RWPE2 (cell line): ENCODE data around the gene RALGAPA2.
A peak's percentile ranks its signal among the peaks of the same experiment; 100 is the strongest.

Source experiments
- ATAC-seq: fragments of 200-7000 bp; cut with Tn5 transposase; 3 replicates; pipeline ENCODE4 v1.9.1; 2021; ENCODE audit warnings: low read depth
- DNase-seq: peaks from one replicate; pipeline ENCODE4 v3.0.0-alpha.2; 2020; ENCODE audit warnings: low spot score
- H3K27ac ChIP-seq: fragments of 450-650 bp; 2 replicates; pipeline ENCODE4 v1.5.1; 2017; ENCODE audit warnings: mild to moderate bottlenecking; ENCODE audit not compliant: poor library complexity, severe bottlenecking
- H3K27me3 ChIP-seq: fragments of 250-450 bp; sonication (Bioruptor Pico); 2 replicates; pipeline ENCODE4 v1.5.1; 2021; ENCODE audit warnings: mild to moderate bottlenecking, moderate library complexity; ENCODE audit not compliant: insufficient read depth, poor library complexity, severe bottlenecking
- H3K36me3 ChIP-seq: fragments of 250-450 bp; sonication (Bioruptor Pico); 2 replicates; pipeline ENCODE4 v1.5.1; 2020; ENCODE audit warnings: low read depth, mild to moderate bottlenecking, moderate library complexity
- H3K4me1 ChIP-seq: fragments of 250-450 bp; sonication (Bioruptor Pico); 2 replicates; pipeline ENCODE4 v1.5.1; 2021; ENCODE audit warnings: mild to moderate bottlenecking, moderate library complexity; ENCODE audit not compliant: insufficient read depth, poor library complexity, severe bottlenecking
- H3K4me3 ChIP-seq: fragments of 250-450 bp; sonication (Bioruptor Pico); 2 replicates; pipeline ENCODE4 v1.5.1; 2021; ENCODE audit warnings: mild to moderate bottlenecking, moderate library complexity; ENCODE audit not compliant: severe bottlenecking
- H3K9me3 ChIP-seq: fragments of 250-450 bp; sonication (Bioruptor Pico); 2 replicates; pipeline ENCODE4 v1.5.1; 2021; ENCODE audit warnings: mild to moderate bottlenecking, moderate library complexity; ENCODE audit not compliant: severe bottlenecking
- TF ChIP-seq, protein P1 (sequence below): fragments of 450-650 bp; IDR thresholded peaks from one replicate; pipeline ENCODE4 v1.5.1; 2017; ENCODE audit warnings: mild to moderate bottlenecking, moderate library complexity; ENCODE audit not compliant: poor library complexity, severe bottlenecking

The RALGAPA2 gene

DNA sequence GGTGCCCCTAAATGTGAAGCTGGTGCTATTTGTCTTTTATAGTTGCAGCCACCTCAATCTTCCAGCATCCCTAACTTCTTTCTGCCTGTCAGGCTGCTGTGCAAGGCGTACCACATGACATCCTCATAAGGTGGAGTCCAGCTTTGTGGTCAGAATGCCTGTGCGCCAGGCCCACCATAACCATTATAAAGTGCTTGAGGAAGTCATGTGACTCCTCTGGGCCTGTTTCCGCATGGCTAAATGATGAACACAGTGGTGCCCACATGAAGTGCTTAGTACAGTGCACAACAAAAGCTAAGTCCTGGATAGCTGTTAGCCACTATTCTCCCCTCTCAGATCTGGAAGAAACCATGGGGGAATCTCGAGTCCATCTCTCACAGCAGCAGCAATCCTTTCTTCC, 268.9 kb downstream of the RALGAPA2 start:
- Histone ChIP-seq H3K27ac (no peak overlapping the region), H3K9me3 (no peaks in the 10 kb centered on the region), H3K36me3 (no peaks in the 10 kb centered on the region), H3K4me3 (no peak overlapping the region), H3K27me3 (no peaks in the 10 kb centered on the region), H3K4me1 (no peaks in the 10 kb centered on the region)
- DNase-seq (no peak), ATAC-seq (no peak)
- TF ChIP-seq, protein P1, sequence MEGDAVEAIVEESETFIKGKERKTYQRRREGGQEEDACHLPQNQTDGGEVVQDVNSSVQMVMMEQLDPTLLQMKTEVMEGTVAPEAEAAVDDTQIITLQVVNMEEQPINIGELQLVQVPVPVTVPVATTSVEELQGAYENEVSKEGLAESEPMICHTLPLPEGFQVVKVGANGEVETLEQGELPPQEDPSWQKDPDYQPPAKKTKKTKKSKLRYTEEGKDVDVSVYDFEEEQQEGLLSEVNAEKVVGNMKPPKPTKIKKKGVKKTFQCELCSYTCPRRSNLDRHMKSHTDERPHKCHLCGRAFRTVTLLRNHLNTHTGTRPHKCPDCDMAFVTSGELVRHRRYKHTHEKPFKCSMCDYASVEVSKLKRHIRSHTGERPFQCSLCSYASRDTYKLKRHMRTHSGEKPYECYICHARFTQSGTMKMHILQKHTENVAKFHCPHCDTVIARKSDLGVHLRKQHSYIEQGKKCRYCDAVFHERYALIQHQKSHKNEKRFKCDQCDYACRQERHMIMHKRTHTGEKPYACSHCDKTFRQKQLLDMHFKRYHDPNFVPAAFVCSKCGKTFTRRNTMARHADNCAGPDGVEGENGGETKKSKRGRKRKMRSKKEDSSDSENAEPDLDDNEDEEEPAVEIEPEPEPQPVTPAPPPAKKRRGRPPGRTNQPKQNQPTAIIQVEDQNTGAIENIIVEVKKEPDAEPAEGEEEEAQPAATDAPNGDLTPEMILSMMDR = no peak

DNA sequence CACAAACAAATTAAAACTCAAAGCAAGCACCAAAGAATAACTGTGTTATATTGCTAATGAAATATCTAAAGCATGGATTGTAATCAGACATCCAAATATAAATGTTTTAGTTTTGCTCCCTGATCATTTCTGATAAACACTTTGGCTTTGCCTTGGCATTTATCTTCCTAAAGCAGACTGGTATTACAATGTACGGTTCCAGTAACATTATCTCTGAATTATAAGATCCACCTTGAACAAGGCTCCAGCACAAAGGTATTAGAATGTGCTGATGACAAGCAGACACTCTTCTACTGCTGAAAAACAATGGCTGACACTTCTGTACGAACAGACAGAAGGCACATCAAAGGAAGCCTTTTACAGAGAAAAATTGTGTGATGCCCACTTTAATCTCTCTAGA, 270.0 kb downstream of the RALGAPA2 start:
- TF ChIP-seq, protein P1 = no peak
- no peaks in the 10 kb centered on the region for H3K4me1 ChIP-seq
- no peak overlapping the region for H3K4me3 ChIP-seq
- H3K9me3 ChIP-seq = no peaks in the 10 kb centered on the region
- no peak for ATAC-seq
- no peaks in the 10 kb centered on the region for H3K27me3 ChIP-seq
- H3K27ac ChIP-seq = no peak overlapping the region
- no peak for DNase-seq
- no peaks in the 10 kb centered on the region for H3K36me3 ChIP-seq

DNA sequence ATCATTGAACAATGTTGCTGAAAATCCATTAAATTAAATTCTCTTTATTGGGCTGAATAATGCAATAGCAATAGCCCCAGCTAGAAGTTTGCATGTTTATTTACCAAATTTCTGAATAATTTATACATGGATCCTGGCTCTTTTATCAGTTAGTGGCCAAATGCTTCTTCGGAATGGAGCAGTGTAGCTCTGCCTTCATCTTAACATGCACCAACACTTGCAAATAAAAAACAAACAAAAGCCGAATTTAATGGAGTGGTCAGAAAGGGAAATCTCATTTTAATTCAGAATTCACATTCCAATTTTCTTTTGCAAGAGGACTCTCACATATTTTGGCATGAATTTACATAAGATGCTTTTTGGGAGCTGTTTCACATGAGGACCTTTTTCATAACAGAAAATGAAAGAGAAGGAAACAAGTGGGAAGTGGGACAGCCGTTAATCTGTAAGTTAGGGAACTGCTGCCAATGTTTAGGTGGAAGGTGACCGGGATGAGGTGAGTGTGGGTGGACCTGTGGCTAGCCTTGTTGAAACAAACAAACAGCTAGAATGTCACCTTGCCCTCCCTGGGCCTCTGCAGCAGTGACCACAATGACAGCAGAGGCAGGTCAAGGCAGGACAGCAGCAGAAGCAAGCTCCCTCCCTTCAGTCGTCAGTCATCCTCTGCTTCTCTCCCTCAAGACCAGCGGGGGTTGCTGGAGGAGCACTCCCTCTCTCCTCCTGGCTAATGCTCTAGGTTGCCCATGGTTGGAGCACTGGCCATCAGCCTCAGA, 271.4 kb downstream of the RALGAPA2 start:
- Histone ChIP-seq H3K27ac (no peak overlapping the region), H3K4me3 (no peak overlapping the region), H3K27me3 (no peaks in the 10 kb centered on the region), H3K4me1 (no peaks in the 10 kb centered on the region), H3K9me3 (no peaks in the 10 kb centered on the region), H3K36me3 (no peaks in the 10 kb centered on the region)
- DNase-seq = no peak
- TF ChIP-seq, protein P1 = no peak
- ATAC-seq = peak; percentile 40; the same call in 1 of the 3 replicates

DNA sequence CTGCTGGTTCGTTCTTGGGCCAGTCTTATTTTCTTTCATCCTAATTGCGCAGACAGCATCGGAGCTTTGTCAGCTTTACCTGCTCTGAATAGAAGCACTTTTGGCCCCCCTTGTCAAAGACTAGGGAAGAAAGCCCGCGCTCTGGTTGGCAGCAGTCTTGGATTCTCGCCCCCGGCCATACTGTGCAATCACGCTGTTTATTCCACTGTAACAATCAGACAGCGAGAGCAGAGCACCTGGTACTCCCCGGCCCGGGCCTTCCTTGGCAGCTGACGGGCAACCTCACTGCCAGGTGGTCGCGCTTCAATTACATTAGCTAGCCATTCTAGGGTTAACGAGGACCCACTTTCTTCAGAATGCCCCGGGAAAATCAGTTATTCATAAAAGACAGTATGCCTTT, 272.0 kb downstream of the RALGAPA2 start:
- TF ChIP-seq, protein P1 = no peak
- no peak overlapping the region for H3K4me3 ChIP-seq
- H3K27ac ChIP-seq = no peak overlapping the region
- no peaks in the 10 kb centered on the region for H3K9me3 ChIP-seq
- DNase-seq (no peak), ATAC-seq (no peak)
- no peaks in the 10 kb centered on the region for H3K27me3 ChIP-seq
- no peaks in the 10 kb centered on the region for H3K36me3 ChIP-seq
- H3K4me1 ChIP-seq = no peaks in the 10 kb centered on the region

DNA sequence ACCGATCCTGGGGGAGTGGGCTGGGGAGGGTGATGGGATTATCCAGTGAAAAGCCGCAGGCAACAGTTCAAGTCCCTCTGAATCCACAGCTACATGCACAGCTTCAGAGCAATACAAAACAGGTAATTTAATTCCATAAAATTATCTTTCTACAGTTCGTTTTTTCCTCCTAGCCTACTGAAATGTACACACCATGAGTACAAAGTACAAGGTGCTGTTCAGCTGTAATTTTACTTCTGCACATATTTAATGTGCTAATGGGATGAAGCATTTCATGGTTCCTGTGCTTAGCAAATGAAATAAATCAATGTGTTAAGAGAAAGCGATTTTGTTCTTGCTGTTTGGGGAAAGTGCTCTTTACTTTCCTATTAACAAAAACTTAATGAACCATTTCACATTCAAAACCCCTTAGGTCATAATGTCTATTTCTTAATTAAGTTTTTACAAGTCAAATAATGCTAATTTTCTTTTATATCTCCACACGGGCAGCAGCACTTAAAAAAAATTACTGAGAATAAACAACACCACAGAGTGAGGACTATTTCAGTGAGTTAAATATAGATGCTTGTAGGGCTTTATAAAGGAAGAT, 272.7 kb downstream of the RALGAPA2 start:
- H3K36me3 ChIP-seq = no peaks in the 10 kb centered on the region
- no peak for DNase-seq
- H3K27me3 ChIP-seq = no peaks in the 10 kb centered on the region
- H3K9me3 ChIP-seq = no peaks in the 10 kb centered on the region
- H3K4me1 ChIP-seq = no peaks in the 10 kb centered on the region
- ATAC-seq = no peak
- TF ChIP-seq, protein P1 = no peak
- no peak overlapping the region for H3K27ac ChIP-seq
- no peak overlapping the region for H3K4me3 ChIP-seq
